RKO (cell line): ENCODE data around the gene ANGEL1.

Experiments used
- DNase-seq: peaks from one replicate; pipeline ENCODE4 v3.0.0-alpha.2; 2016; ENCODE audit warnings: low spot score

ANGEL1 gene

DNA sequence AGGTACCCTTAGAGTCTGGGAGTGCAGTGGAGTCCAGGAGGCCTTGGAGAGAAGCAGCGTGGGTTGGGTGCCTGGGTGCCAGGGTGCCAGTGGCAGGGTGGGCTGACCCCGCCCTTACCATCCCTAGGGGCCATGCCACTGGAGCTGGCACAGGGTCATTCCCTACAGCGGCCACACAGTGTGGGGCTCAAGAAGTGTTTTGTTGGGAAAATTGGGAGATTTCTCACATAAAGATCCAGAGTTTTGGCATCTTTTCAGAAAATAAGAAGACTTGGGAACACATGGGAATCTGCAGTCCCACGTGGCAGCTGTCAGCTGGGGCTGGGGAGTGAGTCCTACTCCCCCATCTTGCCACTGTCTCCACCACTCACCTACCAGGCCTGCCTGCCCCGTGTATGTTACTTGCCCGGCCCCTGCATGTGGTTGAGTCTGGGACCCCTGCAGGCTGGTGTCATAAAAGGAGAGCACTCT lies 47.2 kb downstream of the ANGEL1 start:
- no peak for DNase-seq

DNA sequence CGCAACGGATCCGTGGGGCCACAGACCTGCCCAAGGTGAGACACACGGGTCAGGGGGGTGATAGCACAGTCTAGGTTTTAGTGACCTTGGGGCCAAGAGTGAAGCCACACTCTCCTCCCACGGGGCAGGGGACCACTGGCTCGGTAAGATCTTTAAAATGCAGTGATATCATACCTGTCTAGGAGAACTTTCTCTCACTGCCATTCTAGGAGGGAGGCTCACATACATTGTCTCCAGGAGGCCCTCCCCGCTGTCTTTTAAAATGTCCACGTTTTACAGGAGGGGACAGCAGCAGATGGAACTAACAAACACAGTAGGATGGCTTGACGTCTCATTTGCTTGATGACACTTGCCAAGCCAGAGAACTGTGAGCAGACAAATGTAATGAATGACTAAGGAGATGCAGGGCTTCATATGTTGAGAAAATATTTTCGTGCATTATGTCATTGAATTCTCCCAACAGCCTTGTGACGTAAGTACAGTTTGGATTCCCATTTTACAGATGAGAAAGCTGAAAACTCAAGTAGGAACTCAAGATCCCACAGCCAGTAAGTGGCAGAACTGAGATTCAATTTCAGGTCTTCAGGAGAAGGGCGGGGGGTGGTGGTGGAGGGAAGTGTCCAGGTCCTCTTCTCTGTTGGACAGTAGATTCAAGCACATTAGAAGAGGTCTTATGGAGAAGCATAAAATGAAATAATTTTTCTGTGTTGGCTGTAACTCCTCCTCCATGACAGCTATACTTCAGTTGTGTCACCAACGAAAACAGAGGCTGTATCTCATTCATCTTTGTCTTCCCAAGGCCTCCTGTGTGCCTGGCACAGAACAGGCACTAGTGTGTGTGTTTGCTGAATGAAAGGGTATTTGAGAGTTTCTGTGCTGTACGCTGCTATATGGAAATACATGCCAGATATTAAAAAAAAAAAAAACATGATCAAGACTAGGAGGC lies 49.3 kb downstream of the ANGEL1 start:
- DNase-seq, result peak; percentile 9

DNA sequence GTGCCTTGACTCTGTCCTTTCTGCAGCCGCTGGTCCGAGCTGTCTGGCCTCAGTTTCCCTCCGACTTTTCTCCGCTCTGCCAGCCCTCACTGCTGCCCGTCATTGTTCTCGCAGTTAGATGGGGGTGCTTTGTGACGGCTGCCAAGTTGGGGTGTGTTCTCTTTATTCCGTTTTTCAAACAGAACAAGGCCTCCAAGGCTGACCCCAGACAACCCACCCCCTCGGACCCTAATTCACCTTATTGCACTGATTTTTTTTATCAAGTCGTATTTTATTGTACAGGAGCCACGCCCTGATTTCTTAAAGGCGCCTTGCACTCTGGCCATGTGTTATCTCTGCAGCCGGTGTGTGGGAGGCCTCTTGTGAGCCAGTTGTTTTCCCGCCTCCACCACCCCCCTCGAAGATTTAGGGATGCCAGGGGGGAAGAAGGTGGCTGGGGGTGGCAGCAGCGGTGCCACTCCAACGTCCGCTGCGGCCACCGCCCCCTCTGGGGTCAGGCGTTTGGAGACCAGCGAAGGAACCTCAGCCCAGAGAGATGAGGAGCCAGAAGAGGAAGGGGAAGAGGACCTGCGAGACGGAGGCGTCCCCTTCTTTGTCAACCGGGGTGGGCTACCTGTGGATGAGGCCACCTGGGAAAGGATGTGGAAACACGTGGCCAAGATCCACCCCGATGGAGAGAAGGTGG lies 50.1 kb downstream of the ANGEL1 start:
- no peak for DNase-seq

DNA sequence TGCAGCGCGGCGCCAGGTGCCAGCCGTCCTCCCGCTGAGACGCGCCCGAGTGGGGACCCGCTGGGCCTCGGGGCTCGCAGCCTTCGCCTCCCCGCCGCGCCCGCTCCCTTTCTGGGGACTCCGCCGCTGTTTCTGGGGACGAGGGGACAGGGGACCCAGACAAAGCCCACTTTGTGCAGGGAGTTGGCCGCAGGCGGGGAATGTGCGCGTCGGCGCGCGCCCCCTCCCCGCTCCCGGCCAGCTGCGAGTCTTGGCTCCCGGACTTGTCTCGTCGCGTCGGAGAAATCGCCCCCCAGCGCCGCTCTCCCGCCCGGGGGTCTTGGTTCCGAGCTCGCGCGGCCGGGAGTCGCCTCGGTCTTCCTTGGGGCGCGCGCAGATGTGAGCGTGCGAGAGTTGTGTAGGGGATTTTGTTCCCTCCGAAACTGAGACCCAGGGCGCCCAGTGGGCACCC lies 50.7 kb downstream of the ANGEL1 start:
- DNase-seq, result no peak

DNA sequence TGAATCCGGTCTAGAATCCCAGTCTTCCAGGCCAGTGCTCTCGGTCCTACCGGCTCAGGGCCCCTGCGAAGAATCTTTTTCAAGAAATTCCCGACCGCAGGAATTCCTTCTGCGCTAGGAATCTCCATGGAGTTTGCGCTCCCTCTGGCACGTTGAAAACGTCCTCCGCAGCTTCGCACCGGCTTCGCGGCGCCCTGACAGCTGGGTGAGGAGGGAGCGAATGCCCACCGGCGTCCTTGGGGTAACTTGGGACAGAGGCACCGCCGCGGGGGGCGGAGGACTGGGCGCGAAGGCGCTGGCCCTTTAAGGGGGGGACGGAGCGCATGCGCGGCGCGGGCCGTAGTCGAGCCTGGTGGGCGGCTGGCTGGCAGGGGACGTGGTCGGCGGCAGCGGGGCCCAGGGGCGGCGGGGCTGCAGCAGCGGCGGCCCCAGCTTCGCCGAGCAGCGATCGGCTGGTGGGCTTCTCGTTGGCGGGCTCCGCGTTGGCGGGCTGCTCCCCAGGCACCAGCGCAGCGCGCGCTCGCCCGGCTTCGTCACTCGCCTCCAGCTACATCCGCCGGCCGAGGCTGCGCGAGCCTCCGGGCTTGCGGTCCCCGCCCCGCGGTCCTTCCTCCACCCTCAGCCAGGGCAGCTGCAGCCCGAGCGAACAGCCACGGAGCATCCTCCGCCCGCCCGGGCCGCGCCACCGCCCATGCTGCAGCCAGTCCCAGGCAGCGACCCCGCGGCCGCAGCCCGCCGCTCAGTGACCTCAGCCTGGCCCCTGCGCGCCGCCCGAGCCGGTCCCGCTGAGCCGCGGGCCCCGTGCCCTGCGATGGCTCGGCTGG lies 51.3 kb downstream of the ANGEL1 start, which contains the start of gene VASH1:
VASH1 (plus strand) TSS at position 333 of the 824 bp plus-strand sequence. CDS start 1,354 bp downstream, outside the sequence.
- no peak for DNase-seq

DNA sequence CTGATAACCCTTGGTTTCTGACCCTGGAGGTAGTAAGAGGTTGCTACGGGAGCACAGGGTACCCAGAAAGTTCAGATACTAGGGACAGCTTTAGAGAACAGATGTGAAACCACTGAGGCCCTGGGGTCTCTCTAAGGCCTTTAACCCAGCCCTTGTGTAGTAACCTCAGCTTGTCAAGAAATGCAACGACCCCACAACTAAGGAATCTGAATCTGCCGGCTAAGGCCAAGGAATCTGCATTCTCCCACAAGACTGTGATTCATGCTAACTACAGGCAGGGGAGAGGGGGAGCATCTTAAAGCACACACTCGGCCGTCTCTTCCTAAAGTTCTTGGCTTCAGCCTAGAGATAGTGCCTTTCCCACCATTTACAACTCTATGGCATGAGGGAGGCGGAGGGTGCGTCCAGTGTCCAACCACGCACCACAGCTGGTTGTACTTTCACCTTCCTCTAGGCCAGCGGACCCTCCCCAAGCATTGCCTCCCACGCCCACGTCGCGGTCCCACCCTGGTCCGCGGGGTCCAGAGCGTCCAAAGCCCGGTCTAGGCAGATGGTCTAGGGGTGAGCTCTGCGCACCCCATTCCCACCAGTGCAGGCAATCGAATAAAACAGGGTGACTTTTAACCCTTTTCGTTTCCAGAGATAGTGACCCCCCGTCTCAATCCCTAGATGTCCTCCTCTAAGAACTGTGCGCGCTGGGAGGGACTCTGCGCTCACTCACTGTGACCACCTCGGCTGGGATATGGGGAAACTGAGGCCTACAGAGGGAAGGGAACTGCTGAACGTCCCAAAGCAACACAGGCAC lies 52.1 kb downstream of the ANGEL1 start:
- DNase-seq, result no peak

DNA sequence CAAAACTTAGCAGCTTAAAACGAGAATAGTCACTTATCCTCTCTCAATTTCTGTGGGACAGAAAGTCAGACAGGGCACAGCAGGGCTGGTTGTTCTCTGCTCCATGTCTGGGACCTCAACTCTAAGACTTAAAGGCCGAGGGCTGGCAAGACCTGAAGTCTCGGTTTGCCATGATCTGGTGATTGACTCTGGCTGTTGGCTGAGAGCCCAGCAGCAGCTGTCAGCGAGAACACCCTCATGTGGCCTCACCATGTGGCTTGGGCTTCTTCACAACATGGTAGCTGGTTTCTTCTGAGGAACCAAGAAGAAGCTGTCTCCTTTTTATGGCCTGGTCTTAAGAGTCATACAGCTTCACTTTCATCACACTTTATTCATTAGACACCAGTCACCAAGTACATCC lies 53.1 kb downstream of the ANGEL1 start:
- no peak for DNase-seq

DNA sequence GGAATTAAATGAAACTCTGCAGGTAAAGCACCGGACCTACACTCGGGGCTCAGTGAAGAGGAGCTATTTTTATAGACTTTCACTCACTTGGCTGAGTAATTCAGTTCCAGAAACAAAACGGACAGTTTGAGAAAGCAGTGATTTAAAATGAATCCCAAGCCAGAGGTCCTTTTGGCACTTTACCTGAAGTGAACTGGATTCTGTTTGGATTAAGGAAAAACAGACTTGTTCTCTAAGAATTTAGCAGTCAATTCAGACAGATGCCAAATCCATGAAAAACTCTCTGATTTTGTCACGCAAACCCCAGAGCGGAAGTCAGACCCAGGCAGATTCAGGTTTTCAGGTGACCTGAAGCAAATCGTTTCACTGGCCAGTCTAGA lies 56.3 kb downstream of the ANGEL1 start:
- DNase-seq, result no peak

DNA sequence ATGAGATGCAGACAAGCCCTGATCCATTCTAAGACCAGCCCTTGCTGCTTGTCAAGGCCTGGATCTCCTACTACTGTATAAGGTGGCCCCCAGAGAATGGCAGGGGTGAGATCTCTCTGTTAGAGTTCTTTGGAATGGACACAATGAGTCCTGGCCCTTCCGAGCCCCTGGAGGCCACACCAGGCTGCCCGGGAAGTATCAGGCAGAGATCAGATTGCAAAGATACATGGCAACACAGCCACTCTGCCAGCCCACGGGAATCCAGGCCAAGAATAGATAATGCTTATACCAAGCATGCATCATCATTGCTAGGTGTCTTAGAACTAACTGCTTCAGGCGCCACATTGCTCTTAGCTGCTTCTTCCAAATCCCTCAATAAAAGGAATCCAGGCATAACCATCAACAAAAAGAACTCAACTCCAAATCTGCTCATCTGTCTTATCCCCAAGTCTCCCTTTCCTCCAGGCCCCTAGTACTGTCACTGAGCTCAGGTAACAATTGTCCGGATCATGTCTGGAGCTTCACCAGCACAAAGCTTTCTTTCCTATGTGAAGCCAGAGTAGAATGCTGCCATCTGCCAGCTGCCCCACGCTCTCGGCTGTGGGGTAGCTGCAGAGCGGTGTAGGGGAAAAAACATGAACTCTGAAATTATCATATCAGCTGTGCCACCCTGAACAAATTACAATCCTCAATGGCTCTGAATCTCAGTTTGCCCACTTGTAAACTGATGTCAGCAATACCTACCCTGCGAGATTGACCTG lies 56.9 kb downstream of the ANGEL1 start:
- no peak for DNase-seq

DNA sequence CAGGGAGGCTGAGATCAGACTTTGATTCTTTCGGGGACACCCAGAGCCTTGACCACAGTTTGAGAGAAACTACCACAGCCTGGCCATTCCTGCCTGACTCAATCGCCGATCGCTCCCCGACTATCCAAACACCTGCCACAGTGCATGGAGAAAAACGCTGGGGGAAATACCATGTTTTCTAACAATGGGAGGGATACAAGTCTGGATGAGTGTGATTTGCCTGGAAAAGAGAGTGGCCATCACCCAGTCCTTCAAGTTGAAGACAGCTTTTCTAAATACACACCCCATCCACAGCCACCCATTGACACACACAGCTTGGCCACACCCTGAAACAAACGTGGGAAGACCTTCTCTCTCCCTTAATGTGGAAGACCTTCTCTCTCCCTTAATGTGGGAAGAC lies 58.1 kb downstream of the ANGEL1 start:
- DNase-seq, result no peak

DNA sequence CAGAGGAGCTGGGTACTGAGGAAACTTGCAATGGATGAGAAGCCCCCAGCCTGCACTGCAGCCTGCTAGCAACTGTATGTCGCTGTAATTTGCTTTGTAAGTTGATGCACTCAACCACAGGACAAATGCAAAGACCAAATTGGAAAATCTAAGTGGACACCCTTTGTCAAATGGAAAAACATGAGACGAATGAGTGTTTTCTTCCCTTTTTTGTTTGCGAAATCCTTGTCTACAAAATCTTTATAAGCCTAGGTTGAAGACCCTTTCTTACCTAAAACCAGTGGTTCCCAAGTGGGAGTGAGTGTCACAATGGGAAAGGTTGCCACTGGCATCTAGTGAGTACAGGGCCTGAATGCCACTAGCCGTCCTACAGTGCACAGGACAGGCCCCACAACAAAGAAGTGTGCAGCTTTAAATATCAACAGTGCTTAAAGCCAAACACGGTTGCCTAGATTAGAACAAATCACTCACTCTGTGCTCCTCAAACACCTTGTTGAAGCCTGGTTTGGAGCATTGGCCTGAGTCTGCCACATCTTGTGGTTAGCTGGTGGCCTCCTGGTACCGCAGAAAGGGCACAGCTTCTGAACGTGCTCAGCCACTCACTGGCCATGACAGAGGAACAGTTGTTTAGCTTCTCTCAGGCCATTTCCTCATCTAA lies 59.0 kb downstream of the ANGEL1 start:
- DNase-seq, result no peak

DNA sequence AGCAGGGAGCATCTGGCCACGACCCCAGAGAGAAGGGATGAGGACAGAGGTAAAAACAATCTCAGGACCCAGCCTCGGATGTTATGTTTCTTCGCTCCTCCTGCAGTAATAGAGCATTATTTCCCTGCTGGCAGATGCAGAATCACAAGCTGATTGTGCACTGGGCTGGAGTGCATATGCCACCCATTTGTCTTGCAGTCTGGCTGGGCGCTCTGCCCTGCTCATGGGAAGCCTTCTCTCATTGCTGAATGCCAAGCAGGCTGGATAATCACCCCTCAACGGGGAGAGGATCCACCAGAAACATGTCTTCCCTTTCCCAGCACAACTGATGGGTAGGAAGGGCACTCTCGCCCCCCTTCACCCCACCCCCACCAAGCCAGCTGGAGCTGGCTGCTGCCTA lies 59.9 kb downstream of the ANGEL1 start:
- no peak for DNase-seq

DNA sequence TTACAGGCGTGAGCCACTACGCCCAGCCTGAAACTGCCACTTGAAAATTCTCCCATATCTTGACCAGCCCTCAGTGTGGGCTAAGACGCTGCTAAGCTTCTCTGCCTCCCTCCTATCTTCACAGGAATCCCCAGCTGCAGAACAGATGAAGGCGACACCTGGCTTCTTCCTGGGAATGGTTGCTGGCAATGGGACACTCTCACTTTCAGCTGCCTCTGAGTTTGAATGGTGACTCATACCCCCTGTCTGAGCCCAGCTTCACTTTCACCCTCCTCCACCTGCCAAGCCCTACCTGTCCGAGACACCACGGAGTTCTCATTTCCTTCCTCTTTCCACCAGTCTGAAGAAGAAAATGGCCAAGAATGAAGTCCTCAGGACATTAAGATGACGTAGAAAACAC lies 69.7 kb downstream of the ANGEL1 start:
- no peak for DNase-seq

DNA sequence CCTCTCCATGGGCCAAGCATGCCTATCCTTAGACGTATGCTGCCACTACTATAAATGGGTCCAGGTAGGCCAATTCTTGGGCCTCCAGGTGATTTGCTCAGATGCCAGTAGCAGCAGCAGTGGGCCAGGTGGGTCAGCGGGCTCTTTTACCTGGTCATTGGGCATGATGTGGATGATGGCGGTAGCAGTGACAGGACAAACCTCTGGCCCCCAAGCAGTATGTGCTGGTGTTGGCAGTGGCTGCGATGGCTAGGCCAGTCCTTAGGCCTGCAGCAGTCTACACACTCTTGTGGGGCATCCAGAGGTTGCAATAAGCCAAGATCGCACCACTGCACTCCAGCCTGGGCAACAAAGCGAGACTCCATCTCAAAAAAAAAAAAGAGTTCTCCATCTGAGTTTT lies 70.5 kb downstream of the ANGEL1 start:
- DNase-seq, result no peak

DNA sequence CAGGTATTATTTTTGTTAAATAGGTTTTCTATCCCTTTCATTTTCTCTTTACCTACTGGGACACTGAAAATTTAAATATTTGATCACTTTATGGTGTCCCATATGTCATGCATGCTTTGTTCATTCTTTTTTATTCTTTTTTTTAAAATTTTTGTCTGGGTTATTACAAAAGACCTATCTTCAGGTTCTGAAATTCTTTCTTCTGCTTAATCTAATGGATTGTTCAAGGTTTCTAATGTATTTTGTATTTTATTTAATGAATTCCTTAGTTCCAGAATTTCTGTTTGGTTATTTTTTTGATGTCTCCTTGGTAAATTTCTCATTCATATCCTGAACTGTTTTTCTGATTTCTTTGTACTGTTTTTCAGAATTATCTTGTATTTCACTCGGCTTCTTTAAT lies 71.6 kb downstream of the ANGEL1 start:
- no peak for DNase-seq
